Activated T-cell treated with anti-CD3 and anti-CD28 coated beads, Interleukin-2, amount 50 U/mL, for 1 hour (primary cell): ENCODE results near the gene PLEKHM1.
"Not testable (repeated sequence)": the region's sequence is repeated elsewhere in the genome, so short reads cannot be mapped to it uniquely, and the experiment has no call there.

ENCODE experiments used
- DNase-seq: peaks from one replicate; pipeline ENCODE4 v3.0.0-alpha.2; 2020

The PLEKHM1 gene

DNA sequence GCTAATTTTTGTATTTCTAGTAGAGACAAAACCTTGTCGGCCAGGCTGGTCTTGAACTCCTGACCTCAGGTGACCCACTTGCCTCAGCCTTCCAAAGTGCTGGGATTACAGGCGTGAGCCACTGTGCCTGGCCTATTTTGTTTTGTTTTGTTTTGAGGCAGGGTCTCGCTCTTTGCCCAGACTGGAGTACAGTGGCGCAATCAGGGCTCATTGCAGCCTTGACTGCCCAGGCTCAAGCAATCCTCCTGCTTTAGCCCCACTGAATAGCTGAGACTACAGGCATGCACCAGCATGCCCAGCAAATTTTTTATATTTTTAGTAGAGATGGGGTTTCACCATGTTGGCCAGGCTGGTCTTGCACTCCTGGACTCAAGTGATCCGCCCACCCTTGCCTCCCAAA is 30.1 kb downstream of the PLEKHM1 start:
- not testable (repeated sequence) for DNase-seq

GRCh38 chr17:45454341-45454740 is 36.2 kb downstream of the PLEKHM1 start:
- not testable (repeated sequence) for DNase-seq

- DNase-seq, result not testable (repeated sequence)
Measured at GRCh38 chr17:45453731-45454130, 36.8 kb downstream of the PLEKHM1 start.

DNA sequence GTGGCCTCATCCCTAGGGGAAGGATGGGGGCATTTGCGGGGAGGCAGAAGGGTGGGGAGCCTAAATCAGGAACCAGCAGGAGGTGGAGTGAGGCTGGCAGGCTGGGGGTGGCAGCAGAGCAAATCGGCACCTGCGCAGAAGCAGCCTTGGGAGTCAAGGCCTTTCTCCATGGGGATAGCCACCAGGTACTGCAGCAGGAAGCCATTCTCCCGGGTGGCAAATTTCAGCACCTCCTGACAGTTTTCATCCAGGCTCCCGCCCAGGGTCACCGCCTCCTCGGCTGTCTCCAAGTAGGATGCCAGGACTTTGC is 37.3 kb downstream of the PLEKHM1 start:
- not testable (repeated sequence) for DNase-seq

GRCh38 chr17:45452329-45453224 is 37.9 kb downstream of the PLEKHM1 start:
- DNase-seq, result not testable (repeated sequence)

GRCh38 chr17:45451660-45452059 is 38.9 kb downstream of the PLEKHM1 start:
- not testable (repeated sequence) for DNase-seq

GRCh38 chr17:45451131-45451530 is 39.4 kb downstream of the PLEKHM1 start:
- no peak for DNase-seq

DNA sequence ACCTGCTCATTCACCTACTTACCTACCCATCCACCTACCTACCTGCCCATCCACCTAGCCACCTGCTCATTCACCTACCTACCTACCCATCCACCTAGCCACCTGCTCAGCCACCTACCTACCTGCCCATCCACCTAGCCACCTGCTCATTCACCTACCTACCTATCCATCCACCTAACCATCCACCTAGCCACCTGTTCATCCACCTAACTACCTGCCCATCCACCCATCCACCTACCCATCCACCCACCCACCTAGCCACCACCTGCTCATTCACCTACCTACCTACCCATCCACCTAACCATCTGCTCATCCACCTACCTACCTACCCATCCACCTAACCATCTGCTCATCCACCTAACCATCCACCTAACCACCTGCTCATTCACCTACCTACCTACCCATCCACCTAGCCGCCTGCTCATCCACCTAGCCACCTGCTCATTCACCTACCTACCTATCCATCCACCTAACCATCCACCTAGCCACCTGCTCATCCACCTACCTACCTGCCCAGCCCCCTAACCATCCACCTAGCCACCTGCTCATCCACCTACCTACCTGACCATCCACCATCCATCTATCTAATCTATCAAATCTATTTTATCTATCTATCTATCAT is 40.7 kb downstream of the PLEKHM1 start:
- not testable (repeated sequence) for DNase-seq

DNA sequence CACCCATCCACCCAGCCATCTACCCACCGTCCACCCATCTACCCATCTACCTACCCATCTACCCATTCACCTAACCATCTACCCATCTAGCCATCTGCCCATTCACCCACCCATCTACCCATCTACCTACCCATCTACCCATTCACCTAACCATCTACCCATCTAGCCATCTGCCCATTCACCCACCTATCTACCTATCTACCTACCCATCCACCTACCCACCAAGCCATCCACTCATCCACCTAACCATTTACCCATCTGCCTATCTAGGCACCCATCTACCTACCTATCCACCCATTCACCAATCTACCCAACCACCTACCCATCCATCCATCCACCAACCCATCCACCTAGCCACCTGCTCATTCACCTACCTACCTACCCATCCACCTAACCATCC is 41.3 kb downstream of the PLEKHM1 start:
- DNase-seq, result not testable (repeated sequence)

DNA sequence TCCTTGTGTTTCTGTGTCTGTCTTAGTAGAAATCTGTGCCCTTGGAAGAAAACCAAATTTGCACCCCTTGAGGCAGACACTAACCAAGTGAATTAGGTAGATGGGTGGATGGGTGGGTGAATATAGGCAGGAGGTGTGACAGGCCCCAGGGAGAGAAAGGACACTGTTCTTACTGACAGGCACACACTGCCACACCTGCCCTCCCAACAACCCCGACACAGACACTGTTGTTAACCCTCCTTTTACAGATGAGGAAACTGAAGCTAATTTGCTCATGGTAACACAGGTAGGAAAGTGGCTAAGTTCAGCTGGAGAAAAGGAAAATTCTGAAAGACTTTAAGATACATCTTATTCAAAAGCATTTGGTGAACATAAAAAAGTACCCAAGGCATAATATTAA is 42.0 kb downstream of the PLEKHM1 start:
- not testable (repeated sequence) for DNase-seq

DNA sequence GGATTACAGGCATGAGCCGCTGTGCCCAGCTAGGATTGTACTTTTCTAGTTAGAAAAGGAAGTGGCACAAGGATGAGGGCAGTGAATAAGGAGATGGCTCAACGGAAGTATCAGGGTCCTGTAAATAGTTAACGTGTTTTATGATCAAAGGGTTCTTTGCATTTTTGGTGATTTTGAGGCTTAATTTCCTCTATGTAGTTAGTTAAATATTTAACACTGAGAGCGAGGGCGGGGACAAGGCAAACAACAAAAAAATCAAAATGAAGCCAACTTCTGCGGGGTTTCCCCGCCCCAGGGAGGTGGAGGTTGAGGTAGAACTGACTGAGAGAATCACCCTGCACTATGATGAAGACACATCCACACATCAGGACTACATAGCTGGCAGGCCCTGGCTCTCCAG is 42.5 kb downstream of the PLEKHM1 start:
- DNase-seq, result not testable (repeated sequence)

GRCh38 chr17:45447650-45448049 is 42.9 kb downstream of the PLEKHM1 start:
- DNase-seq, result not testable (repeated sequence)

GRCh38 chr17:45446872-45447625 is 43.5 kb downstream of the PLEKHM1 start:
- DNase-seq, result not testable (repeated sequence)

GRCh38 chr17:45445901-45446743 is 44.4 kb downstream of the PLEKHM1 start:
- DNase-seq, result not testable (repeated sequence)

DNA sequence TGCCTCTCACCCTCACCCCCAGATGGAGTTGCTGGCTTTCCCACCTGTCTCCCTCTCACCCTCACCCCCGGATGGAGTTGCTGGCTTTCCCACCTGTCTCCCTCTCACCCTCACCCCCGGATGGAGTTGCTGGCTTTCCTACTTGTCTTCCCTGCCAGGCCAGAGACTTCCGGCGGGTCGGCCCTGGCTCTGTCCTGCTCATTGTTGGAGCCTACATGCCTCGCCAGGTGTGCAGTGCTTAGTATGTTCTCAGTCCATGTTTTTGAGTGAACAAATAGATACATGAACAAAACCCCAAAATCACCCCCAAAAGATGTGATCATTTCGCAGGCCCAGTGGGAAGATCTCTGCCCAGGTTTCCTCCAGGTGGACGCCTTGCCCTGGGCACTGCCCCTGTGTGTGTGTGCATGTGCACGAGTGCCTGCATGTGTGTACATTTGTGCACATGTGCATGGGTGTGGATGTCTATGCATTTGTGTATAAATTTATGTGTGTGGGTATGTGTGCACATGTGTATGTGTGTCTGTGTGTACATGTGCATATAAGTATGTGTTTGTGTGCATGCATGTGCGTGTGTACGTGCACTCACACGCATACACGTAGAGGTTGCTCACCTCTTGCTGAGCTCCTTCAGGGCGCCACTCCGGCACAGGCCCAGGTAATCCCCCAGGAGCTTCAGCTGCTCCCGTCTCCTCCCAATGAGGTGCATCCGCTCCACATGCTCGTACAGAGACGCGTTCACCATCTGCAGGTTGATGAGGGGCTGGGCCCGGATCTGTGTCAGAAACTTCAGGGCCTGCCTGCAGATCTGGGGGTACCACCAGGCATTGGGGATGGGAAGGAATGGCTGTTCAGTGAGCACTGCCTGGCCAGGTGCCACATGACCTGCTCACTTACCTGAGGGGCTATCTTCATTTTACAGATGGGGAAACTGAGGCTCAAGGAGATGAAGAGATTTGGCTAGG is 45.4 kb downstream of the PLEKHM1 start:
- DNase-seq, result not testable (repeated sequence)

GRCh38 chr17:45444301-45444700 is 46.2 kb downstream of the PLEKHM1 start:
- DNase-seq, result not testable (repeated sequence)

GRCh38 chr17:45443371-45444260 is 46.9 kb downstream of the PLEKHM1 start:
- DNase-seq, result not testable (repeated sequence)

- peak; percentile 19 for DNase-seq
Measured at GRCh38 chr17:45441526-45442310, 48.8 kb downstream of the PLEKHM1 start.

DNA sequence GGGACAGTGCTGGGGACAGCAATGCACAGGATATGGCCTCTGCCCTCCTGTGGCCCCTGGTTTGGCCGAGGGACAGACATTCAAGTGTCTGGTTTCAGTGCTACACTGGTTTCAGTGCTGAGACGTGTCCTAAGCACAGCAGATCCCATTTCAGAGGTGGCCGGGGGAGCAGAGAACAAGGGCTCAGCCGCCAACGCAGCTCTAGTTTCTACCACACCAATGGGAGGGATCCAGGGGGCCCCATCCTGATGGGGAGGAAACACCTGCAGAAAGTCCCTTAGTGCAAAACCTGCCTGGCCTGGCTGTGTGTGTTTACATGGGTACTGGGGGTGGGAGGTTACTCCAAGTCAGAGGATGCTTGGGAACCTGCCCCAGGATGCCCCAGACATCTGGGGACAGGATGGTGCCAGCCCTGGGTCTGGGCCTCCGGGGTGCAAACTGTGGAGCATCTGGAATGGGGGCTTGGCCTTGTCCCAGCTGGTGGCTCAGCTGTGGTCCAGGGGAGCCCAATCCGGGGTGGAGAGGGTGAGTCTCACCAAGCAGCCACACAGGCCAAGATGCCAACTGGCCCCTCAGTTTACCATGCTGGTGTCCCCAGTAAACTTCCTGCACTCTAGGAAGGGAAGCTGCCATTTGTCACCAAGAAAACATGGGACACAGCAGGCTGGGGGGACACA is 49.5 kb downstream of the PLEKHM1 start:
- not testable (repeated sequence) for DNase-seq
